Esophagus squamous epithelium (tissue), 4 donors: ENCODE measurements around the gene CTSO.

Experiments used
- POLR2A ChIP-seq, 4 donors: fragments of 450-650 bp; IDR thresholded peaks; one replicate each; pipeline ENCODE4 v1.6.1; 2017; ENCODE audit warnings: antibody characterized with exemption in 4 of 4, mild to moderate bottlenecking in 4 of 4, moderate library complexity in 3 of 4
- TF ChIP-seq, protein P1 (sequence below), 6 experiments: fragments of 450-650 bp in 4 of 6; fragments of 200-600 bp in 2 of 6; sonication (generic) in 2 of 6; IDR thresholded peaks; one replicate each; pipeline ENCODE4 v1.5.1; 2016 to 2019; ENCODE audit warnings: antibody characterized with exemption in 6 of 6, mild to moderate bottlenecking in 4 of 6, moderate library complexity in 4 of 6

DNA sequence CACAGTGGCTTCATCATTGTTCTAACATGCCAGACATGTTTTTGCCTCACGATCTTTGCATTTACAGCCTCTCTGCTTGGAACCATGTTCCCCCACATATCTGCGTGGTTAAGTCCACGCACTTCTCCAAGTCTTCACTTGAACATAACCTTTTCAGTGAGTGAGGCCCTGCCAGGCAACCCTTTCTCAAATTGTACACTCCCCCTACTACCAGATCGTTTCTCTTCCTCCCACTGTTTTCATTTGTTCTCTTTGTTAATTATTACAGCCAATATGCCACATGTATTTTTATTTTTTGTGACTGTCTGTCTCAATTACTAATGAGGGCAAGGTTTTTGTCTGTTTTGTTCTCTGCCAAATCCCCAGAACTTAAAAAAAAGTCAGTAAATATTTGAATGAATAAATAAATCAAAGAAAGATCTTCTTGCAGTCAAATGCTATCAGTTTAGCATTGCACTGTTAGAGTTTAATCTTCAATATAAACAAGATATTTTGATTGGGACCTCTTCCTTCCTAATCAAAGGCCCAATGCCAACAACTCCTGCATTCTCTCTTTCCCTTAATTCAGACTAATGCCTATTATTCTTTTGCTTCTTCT is 18.2 kb downstream of the CTSO start:
- TF ChIP-seq, protein P1, sequence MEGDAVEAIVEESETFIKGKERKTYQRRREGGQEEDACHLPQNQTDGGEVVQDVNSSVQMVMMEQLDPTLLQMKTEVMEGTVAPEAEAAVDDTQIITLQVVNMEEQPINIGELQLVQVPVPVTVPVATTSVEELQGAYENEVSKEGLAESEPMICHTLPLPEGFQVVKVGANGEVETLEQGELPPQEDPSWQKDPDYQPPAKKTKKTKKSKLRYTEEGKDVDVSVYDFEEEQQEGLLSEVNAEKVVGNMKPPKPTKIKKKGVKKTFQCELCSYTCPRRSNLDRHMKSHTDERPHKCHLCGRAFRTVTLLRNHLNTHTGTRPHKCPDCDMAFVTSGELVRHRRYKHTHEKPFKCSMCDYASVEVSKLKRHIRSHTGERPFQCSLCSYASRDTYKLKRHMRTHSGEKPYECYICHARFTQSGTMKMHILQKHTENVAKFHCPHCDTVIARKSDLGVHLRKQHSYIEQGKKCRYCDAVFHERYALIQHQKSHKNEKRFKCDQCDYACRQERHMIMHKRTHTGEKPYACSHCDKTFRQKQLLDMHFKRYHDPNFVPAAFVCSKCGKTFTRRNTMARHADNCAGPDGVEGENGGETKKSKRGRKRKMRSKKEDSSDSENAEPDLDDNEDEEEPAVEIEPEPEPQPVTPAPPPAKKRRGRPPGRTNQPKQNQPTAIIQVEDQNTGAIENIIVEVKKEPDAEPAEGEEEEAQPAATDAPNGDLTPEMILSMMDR (IDR thresholded peaks at IDR 0.05) = no peak
- no peak for TF ChIP-seq POLR2A (IDR thresholded peaks at IDR 0.05)
